ENCODE results near the gene RCAN3.
"Not testable (repeated sequence)": the region's sequence is repeated elsewhere in the genome, so short reads cannot be mapped to it uniquely, and the experiment has no call there.

RCAN3 gene

GRCh38 chr1:24515671-24516209 is 13.1 kb downstream of the RCAN3 start:
- peak; percentile 48 for DNase-seq

- no peak for DNase-seq
Measured at GRCh38 chr1:24516506-24516905, 13.9 kb downstream of the RCAN3 start.

DNA sequence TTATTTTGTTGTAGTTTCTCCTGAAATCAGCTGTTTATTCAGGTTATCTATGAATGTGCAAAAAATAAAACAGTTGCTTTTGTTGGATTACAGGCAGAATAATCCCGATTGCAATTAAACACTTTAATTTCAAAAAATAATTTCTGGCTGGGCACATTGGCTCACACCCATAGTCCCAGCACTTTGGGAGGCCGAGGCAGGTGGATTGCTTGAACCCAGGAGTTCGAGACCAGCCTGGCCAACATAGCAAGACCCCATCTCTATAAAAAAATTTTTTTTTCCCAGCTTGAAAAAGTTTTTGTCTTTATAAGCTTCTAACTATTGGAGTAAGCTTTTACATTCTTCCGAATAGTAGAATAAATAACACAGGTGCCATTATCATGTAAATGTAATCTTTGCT is 15.3 kb downstream of the RCAN3 start:
- DNase-seq, result no peak

DNA sequence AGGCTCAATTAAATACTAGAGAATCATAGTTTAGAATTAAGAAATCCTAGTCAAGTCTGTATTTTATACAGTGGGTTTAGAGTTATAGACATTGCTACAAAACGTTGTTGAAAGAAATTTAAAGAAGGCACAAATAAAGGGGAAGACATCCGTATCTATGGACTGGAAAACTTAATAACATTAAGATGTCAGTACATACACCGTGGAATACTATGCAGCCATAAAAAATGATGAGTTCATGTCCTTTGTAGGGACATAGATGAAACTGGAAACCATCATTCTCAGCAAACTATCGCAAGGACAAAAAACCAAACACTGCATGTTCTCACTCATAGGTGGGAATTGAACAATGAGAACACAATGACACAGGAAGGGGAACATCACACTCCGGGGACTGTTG is 17.6 kb downstream of the RCAN3 start:
- DNase-seq, result not testable (repeated sequence)

DNA sequence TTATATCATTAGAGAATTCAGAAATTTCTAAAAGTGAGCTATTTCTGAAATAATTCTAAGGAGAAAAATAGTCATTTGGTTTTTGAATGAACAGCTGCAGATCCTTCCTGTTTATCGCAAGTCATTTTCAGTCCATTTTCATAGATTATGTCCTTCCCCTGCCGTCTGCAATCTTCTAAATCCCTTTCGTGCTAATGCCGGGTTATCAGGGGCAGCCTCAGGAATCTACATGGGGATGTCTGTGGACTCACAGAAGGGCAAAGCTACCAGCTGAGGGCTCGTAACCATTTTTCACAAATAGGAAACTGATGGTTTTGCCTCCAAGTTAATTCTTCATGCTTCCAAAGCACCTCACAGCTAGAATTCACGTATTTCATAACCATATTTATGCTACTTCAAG is 23.0 kb downstream of the RCAN3 start:
- no peak for DNase-seq

DNA sequence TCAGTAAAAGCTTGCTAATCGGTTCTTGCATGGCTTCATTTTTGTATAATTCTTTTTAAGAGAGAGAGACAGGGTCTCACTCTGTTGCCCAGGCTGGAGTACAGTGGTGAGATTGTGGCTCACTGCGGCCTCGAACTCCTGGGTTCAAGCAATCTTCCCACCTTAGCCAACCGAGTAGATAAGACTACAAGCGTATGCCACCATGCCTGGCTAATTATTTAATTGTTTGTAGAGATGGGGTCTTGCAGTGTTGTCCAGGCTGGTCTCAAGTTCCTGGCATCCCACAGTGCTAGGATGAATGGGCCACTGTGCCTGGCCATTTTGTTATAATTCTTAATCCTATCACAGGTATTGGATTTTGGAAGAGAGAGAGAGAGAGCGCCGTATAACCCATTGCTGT is 23.4 kb downstream of the RCAN3 start:
- no peak for DNase-seq

- DNase-seq, result peak; percentile 42
Measured at GRCh38 chr1:24526940-24527542, 24.4 kb downstream of the RCAN3 start.

- DNase-seq, result no peak
Measured at GRCh38 chr1:24528744-24529143, 26.1 kb downstream of the RCAN3 start.

- DNase-seq, result not testable (repeated sequence)
Measured at GRCh38 chr1:24529292-24529691, 26.7 kb downstream of the RCAN3 start.

- DNase-seq, result no peak
Measured at GRCh38 chr1:24535021-24535424, 32.4 kb downstream of the RCAN3 start.

GRCh38 chr1:24535778-24536177 is 33.1 kb downstream of the RCAN3 start:
- no peak for DNase-seq

GRCh38 chr1:24536391-24536840 is 33.8 kb downstream of the RCAN3 start:
- peak; percentile 26 for DNase-seq

GRCh38 chr1:24540051-24540905 is 37.6 kb downstream of the RCAN3 start:
- DNase-seq, result no peak

DNA sequence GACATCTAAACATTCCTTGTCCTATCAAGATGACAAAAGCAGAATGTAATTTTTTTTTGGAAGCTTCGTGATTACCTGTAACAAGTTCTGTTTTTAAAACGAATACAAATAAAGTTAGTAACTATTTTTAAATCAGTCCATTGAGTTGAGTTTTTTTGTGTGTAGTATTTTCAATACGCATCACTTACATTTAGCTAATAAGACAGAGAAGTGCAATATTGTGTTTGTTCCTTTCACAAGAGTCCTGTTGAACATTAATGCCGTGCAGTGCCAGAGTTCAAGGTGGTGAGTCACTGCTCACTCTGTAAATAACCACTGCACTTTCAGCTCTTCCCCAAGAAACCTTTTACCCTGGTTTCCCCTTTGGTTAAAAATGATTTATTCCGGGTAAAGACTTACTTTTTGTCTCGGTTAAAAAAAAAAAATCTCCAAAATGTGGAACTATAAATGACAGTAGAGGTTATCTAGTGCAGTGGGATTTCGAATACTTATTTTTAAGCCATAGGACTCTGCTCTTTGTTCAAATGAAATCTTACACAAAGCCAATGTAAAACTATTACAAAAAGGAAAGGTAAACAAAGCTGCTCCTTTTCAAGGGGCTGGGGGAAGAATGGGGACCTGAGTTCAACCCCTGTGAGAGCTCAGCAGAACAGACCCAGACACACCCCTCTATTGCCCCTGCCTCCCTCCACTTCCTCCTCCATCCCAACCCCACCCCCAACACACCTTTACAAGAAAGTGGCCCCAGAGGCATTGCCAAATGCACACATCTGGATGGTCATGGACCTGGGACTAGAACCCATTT is 38.5 kb downstream of the RCAN3 start:
- no peak for DNase-seq

DNA sequence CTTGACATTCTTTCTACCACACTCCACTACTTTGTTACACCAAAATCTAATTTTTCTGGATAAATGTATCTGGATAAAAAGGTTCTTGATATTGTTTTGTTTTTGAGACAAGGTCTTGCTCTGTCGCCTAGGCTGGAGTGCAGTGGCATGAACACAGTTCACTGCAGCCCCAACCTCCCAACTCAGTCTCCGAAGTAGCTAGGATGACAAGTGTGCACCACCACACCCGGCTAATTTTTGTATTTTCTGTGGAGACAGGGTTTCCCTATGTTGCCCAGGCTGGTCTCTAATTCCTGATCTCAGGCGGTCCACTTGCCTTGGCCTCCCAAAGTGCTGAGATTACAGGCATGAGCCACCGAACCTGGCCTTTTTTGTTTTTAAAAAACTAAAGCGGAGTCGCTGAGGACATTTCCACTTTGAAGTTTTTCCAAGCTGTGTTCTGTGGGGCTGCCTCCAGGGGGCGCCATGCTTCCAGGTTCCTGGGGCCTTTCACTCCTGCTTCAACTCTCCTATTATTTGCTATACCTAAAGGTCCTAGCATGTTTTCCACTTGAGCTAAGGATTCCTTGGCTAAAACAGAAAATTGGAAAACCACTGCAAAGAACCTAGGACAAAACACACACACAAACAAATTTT is 39.2 kb downstream of the RCAN3 start:
- no peak for DNase-seq

DNA sequence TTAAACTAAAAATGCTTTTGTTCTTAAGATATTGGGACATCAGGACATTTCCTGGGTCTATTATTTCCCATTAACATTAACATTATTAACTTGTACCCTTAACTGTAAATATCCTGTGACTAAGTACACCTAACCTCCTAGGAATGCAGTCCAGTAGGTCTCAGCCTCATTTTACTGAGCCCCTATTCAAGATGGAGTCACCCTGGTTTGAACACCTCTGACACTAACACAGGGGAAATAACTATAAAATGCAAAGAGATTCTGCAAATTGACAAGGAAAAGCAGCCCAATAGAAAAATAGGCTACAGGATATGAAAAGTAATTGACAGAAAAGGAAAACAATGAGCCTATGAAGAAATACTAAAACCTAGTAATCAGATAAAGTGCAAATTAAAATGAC is 41.6 kb downstream of the RCAN3 start:
- no peak for DNase-seq

DNA sequence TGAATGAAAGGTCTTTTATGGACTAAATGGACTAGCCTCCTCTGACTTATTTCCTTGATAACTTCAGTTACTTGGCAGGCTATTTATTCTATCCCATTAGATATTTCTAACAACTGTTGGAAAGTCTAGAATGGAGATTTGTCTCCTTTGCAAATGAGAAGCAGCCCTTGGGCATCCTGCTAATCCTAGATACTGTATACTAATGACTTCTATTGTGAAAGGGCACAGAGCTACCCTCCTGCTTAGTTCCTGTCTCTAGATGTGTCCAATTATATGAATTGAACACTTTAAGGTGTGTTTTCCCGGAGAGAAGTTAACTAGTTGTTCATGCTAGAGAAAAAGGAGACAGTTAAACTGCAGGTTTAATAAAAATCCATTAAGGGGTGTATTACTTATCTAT is 43.0 kb downstream of the RCAN3 start:
- DNase-seq, result no peak

DNA sequence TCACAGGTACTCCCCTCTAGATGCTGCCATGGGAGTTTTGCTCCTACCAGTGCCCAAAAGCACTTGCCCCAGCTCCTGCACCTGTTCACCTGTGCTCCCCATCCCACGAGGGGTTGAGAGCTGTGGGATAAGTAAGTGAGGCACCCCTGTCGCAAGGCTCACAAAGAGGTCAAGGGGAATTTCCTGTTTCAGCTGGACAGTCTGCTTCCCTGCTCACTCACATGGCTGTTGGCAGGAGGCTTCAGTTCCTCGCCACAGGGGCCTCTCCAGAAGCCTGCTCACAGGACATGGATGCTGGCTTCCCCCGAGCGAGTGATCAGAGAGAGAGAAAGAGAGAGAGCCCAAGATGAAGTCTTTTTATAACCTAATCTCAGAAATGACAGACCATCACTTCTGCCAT is 44.6 kb downstream of the RCAN3 start:
- DNase-seq, result no peak

GRCh38 chr1:24548070-24548469 is 45.4 kb downstream of the RCAN3 start:
- no peak for DNase-seq

GRCh38 chr1:24549210-24549609 is 46.6 kb downstream of the RCAN3 start:
- DNase-seq, result not testable (repeated sequence)

DNA sequence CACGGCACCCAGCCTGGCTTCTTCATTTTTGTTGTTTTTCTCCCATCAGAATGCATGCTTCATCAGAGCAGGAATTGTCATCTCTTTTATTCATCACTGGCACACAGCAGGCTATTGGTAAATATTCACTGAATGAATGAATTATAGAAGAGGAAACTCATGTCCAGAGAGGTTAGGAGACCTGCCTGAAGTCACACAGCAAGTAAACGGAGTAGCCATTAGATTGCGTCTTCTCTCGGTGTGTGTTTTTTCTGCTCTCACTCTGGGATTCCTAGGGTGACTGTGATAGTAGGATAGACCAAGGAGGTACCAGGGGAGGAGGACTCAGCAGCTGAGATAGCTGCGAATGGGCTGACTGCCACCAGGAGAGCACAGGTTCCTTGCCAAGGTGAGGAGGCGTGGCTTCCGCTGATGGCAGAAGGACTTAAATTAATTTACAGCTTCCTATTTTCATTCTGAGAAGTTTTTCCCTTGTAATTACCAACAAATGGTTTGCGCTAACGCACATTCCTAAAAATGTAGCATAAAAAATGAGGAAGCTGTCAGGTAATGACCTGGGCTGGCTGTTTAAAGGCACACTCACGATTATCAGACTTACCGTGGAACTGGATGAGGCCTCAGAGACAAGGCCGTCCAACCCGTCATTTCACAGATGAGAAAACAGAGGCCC is 48.8 kb downstream of the RCAN3 start:
- DNase-seq, result no peak

GRCh38 chr1:24551960-24552571 is 49.4 kb downstream of the RCAN3 start:
- DNase-seq, result no peak

Measured in hematopoietic multipotent progenitor cell treated with erythropoietin and hydrocortisone succinate and interleukin-3 and kit ligand, for 8 days (in vitro differentiated cells).